Neural cell (in vitro differentiated cells): ENCODE results near the gene GABRG3. TPM values are rescaled to one million over a fixed set of nuclear protein-coding genes. Genes with fewer than 3 reads are reported as not detected.

Source experiments
- H2AFZ ChIP-seq: fragments of 200-600, 300-800 bp; sonication (generic), shearing (Covaris generic); 2 replicates; pipeline ENCODE4 v1.6.0; 2014; ENCODE audit warnings: low read depth, mild to moderate bottlenecking, antibody characterized with exemption, low read length, moderate library complexity
- H3F3A ChIP-seq: fragments of 200-600 bp; shearing (Covaris generic); 2 replicates; pipeline ENCODE4 v1.6.1; 2016; ENCODE audit warnings: mild to moderate bottlenecking, moderate library complexity, mixed read lengths, antibody characterized with exemption, low read length; ENCODE audit not compliant: insufficient read depth, poor library complexity, severe bottlenecking
- H3K27ac ChIP-seq: fragments of 200-600, 300-800 bp; sonication (generic), shearing (Covaris generic); 2 replicates; pipeline ENCODE4 v1.5.1; 2014; ENCODE audit warnings: mild to moderate bottlenecking, low read length, moderate library complexity
- H3K27me3 ChIP-seq: fragments of 300-800, 200-600 bp; sonication (generic), shearing (Covaris generic); 2 replicates; pipeline ENCODE4 v1.6.0; 2014; ENCODE audit warnings: mild to moderate bottlenecking, low read depth, low read length, moderate library complexity; ENCODE audit not compliant: insufficient read depth
- H3K36me3 ChIP-seq: fragments of 300-800, 200-600 bp; sonication (generic), shearing (Covaris generic); 2 replicates; pipeline ENCODE4 v1.5.1; 2014; ENCODE audit warnings: mild to moderate bottlenecking, antibody characterized with exemption, low read length, moderate library complexity; ENCODE audit not compliant: insufficient read depth
- H3K4me2 ChIP-seq: fragments of 300-800, 200-600 bp; sonication (generic), shearing (Covaris generic); 2 replicates; pipeline ENCODE4 v1.6.0; 2014; ENCODE audit warnings: mild to moderate bottlenecking, low read length
- H3K4me3 ChIP-seq: fragments of 300-800, 200-600 bp; sonication (generic), shearing (Covaris generic); 2 replicates; pipeline ENCODE4 v1.5.1; 2014; ENCODE audit warnings: mild to moderate bottlenecking, low read length, moderate library complexity
- H3K79me2 ChIP-seq: fragments of 200-600 bp; shearing (Covaris generic); replicated peaks from 2 replicates; pipeline ENCODE4 v1.6.0; 2014; ENCODE audit warnings: mild to moderate bottlenecking, low read length, moderate library complexity; ENCODE audit not compliant: insufficient read depth
- H3K9ac ChIP-seq: fragments of 300-800, 200-600 bp; sonication (generic), shearing (Covaris generic); 2 replicates; pipeline ENCODE4 v1.6.1; 2016; ENCODE audit warnings: mild to moderate bottlenecking, low read length, mixed read lengths
- H3K9me2 ChIP-seq: fragments of 200-600 bp; shearing (Covaris generic); 2 replicates; pipeline ENCODE4 v1.6.1; 2016; ENCODE audit warnings: mild to moderate bottlenecking, low read length, mixed read lengths; ENCODE audit not compliant: insufficient read depth
- H3K9me3 ChIP-seq: fragments of 200-600, 300-800 bp; sonication (generic), shearing (Covaris generic); 2 replicates; pipeline ENCODE4 v1.6.1; 2016; ENCODE audit warnings: mild to moderate bottlenecking, mixed run types, low read length, moderate library complexity, mixed read lengths
- H4K20me1 ChIP-seq: fragments of 200-600 bp; shearing (Covaris generic); 2 replicates; pipeline ENCODE4 v1.6.1; 2016; ENCODE audit warnings: mild to moderate bottlenecking, mixed run types; ENCODE audit not compliant: insufficient read depth
- EP300 ChIP-seq: fragments of 450-650 bp; conservative IDR thresholded peaks from 2 replicates; pipeline ENCODE4 v1.6.1; 2014; ENCODE audit warnings: antibody characterized with exemption, mild to moderate bottlenecking, moderate library complexity; ENCODE audit not compliant: poor library complexity, severe bottlenecking
- EZH2 ChIP-seq: fragments of 200-600, 300-800 bp; shearing (Covaris generic), sonication (generic); IDR thresholded peaks from 2 replicates; pipeline ENCODE4 v1.6.1; 2014; ENCODE audit warnings: antibody characterized with exemption, low read length, borderline replicate concordance, mild to moderate bottlenecking; ENCODE audit not compliant: insufficient read depth, poor library complexity, severe bottlenecking
- MXI1 ChIP-seq: fragments of 450-650 bp; conservative IDR thresholded peaks from 2 replicates; pipeline ENCODE4 v1.6.1; 2014; ENCODE audit warnings: antibody characterized with exemption, mild to moderate bottlenecking; ENCODE audit not compliant: poor library complexity, severe bottlenecking
- POLR2AphosphoS5 ChIP-seq: IDR thresholded peaks from 2 replicates; pipeline ENCODE4 v1.6.1; 2012
- RAD21 ChIP-seq: fragments of 450-650 bp; conservative IDR thresholded peaks from 2 replicates; pipeline ENCODE4 v1.6.1; 2014; ENCODE audit warnings: antibody characterized with exemption, mild to moderate bottlenecking, moderate library complexity
- SMC3 ChIP-seq: fragments of 450-650 bp; conservative IDR thresholded peaks from 2 replicates; pipeline ENCODE4 v1.6.1; 2014; ENCODE audit warnings: antibody characterized with exemption, mild to moderate bottlenecking, moderate library complexity; ENCODE audit not compliant: poor library complexity
- TAF1 ChIP-seq: IDR thresholded peaks from 2 replicates; pipeline ENCODE4 v1.6.1; 2012; ENCODE audit warnings: low read depth
- polyA plus RNA-seq: library from polyadenylated mRNA; depleted of rRNA; stranded (reverse); fragments of >200 nt; gene quantifications from 2 replicates; pipeline ENCODE4 v1.2.3, GENCODE V29; 2014
- TF ChIP-seq, protein P1 (sequence below): fragments of 450-650 bp; IDR thresholded peaks from 2 replicates; pipeline ENCODE4 v1.5.1; 2014; ENCODE audit warnings: antibody characterized with exemption, mild to moderate bottlenecking, moderate library complexity; ENCODE audit not compliant: poor library complexity, severe bottlenecking
- TF ChIP-seq, protein P2 (sequence below): IDR thresholded peaks from 2 replicates; pipeline ENCODE4 v1.6.1; 2012; ENCODE audit warnings: borderline replicate concordance

Gene GABRG3
- polyA plus RNA-seq, 1 donor from 2014 or later, result 1.2 TPM

DNA sequence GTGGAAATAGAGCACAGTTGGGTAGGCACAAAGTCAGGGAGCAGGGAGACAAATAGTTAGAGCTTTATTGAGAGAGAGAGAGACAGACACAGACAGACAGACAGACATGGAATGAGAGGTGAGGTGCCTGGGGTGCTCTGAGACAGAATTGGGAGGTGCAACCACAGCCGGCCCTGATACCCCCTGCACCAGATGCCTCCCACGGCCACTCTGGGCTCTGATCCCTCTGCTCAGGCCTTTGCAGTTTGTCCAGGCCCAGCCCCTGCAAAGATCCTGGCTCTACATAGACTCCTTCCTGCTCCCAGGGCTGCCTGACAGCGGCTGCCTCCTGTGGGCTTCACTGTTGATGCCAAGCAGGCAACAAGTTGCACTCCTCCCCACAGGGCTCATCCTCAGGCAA lies 283.8 kb downstream of the GABRG3 start:
- no peaks in the 10 kb centered on the region for H4K20me1 ChIP-seq
- no peaks in the 10 kb centered on the region for H3K27me3 ChIP-seq
- H3K9ac ChIP-seq, result no peak overlapping the region
- TF ChIP-seq EP300 (no peak), RAD21 (no peak), POLR2AphosphoS5 (no peak), TAF1 (no peak), SMC3 (no peak), MXI1 (no peak), EZH2 (no peak)
- TF ChIP-seq, protein P1, sequence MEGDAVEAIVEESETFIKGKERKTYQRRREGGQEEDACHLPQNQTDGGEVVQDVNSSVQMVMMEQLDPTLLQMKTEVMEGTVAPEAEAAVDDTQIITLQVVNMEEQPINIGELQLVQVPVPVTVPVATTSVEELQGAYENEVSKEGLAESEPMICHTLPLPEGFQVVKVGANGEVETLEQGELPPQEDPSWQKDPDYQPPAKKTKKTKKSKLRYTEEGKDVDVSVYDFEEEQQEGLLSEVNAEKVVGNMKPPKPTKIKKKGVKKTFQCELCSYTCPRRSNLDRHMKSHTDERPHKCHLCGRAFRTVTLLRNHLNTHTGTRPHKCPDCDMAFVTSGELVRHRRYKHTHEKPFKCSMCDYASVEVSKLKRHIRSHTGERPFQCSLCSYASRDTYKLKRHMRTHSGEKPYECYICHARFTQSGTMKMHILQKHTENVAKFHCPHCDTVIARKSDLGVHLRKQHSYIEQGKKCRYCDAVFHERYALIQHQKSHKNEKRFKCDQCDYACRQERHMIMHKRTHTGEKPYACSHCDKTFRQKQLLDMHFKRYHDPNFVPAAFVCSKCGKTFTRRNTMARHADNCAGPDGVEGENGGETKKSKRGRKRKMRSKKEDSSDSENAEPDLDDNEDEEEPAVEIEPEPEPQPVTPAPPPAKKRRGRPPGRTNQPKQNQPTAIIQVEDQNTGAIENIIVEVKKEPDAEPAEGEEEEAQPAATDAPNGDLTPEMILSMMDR, result no peak
- TF ChIP-seq, protein P2, sequence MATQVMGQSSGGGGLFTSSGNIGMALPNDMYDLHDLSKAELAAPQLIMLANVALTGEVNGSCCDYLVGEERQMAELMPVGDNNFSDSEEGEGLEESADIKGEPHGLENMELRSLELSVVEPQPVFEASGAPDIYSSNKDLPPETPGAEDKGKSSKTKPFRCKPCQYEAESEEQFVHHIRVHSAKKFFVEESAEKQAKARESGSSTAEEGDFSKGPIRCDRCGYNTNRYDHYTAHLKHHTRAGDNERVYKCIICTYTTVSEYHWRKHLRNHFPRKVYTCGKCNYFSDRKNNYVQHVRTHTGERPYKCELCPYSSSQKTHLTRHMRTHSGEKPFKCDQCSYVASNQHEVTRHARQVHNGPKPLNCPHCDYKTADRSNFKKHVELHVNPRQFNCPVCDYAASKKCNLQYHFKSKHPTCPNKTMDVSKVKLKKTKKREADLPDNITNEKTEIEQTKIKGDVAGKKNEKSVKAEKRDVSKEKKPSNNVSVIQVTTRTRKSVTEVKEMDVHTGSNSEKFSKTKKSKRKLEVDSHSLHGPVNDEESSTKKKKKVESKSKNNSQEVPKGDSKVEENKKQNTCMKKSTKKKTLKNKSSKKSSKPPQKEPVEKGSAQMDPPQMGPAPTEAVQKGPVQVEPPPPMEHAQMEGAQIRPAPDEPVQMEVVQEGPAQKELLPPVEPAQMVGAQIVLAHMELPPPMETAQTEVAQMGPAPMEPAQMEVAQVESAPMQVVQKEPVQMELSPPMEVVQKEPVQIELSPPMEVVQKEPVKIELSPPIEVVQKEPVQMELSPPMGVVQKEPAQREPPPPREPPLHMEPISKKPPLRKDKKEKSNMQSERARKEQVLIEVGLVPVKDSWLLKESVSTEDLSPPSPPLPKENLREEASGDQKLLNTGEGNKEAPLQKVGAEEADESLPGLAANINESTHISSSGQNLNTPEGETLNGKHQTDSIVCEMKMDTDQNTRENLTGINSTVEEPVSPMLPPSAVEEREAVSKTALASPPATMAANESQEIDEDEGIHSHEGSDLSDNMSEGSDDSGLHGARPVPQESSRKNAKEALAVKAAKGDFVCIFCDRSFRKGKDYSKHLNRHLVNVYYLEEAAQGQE, result no peak
- no peaks in the 10 kb centered on the region for H3K9me3 ChIP-seq
- no peak overlapping the region for H3K4me2 ChIP-seq
- no peaks in the 10 kb centered on the region for H3K9me2 ChIP-seq
- no peak overlapping the region for H2AFZ ChIP-seq
- no peaks in the 10 kb centered on the region for H3F3A ChIP-seq
- no peak overlapping the region for H3K4me3 ChIP-seq
- H3K79me2 ChIP-seq, result no peaks in the 10 kb centered on the region
- H3K27ac ChIP-seq, result no peak overlapping the region
- no peaks in the 10 kb centered on the region for H3K36me3 ChIP-seq

DNA sequence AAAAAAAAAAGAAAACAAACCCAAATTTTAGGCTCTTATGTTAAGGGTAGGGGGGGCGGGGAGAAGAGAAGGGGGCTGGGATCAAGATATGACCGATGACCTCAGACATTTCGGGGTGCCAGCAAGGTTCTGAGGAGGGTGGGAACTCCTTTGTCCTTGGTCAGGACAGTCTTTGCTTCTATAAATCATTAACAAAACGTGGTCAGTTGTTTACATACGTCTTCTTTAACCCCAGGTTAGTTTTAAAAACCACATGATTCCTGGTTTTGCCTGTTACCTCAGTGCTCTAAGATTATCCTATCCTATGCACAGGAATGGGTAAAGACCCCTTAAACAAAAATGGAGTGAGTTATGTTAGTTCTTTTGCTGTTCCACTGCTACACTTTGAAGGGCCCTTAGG lies 285.5 kb downstream of the GABRG3 start:
- H2AFZ ChIP-seq, result no peak overlapping the region
- no peaks in the 10 kb centered on the region for H3F3A ChIP-seq
- no peaks in the 10 kb centered on the region for H3K9me2 ChIP-seq
- H3K9me3 ChIP-seq, result no peaks in the 10 kb centered on the region
- H3K79me2 ChIP-seq, result no peaks in the 10 kb centered on the region
- H4K20me1 ChIP-seq, result no peaks in the 10 kb centered on the region
- no peaks in the 10 kb centered on the region for H3K36me3 ChIP-seq
- TF ChIP-seq, protein P2, result no peak
- TF ChIP-seq RAD21, result no peak
- TF ChIP-seq TAF1, result no peak
- TF ChIP-seq POLR2AphosphoS5, result no peak
- TF ChIP-seq, protein P1, result no peak
- no peak for TF ChIP-seq SMC3
- TF ChIP-seq EP300, result no peak
- TF ChIP-seq MXI1, result no peak
- no peak for TF ChIP-seq EZH2
- no peak overlapping the region for H3K4me3 ChIP-seq
- H3K9ac ChIP-seq, result no peak overlapping the region
- no peak overlapping the region for H3K27ac ChIP-seq
- no peak overlapping the region for H3K4me2 ChIP-seq
- H3K27me3 ChIP-seq, result no peaks in the 10 kb centered on the region
